Endothelial cell of umbilical vein (primary cell): ENCODE measurements around the gene PIK3R2. TPM values are rescaled to one million over a fixed set of nuclear protein-coding genes. Genes with fewer than 3 reads are reported as not detected.

Experiments used
- BruUV-seq: library from RNA; stranded (reverse); fragments of 400-500 nt; replicated peaks from 2 replicates; lab custom pipeline; 2021; lab: Mats Ljungman, UMichigan
- CTCF ChIA-PET: fragments of 300-600, 350-600 bp; sonication (Branson Sonifier 250); formaldehyde crosslinking; loops from one replicate; lab custom pipeline; 2021; ENCODE audit warnings: antibody characterized with exemption, inconsistent platforms; lab: Charles Lee
- POLR2A ChIA-PET: fragments of 300-600, 350-600 bp; sonication (Branson Sonifier 250); formaldehyde crosslinking; loops from one replicate; lab custom pipeline; 2021; ENCODE audit warnings: antibody characterized with exemption, inconsistent platforms; lab: Charles Lee
- DNase-seq: peaks from one replicate; pipeline ENCODE4 v3.0.0-alpha.2; 2011; ENCODE audit warnings: low read depth, low spot score
- FAIRE-seq: peaks from 2 replicates; lab custom pipeline; 2011; peaks lifted over from hg19 to GRCh38; lab: Jason Lieb, UNC
- H2AFZ ChIP-seq: 2 replicates; pipeline ENCODE4 v1.6.0; 2012; ENCODE audit warnings: low read depth, low read length, control low read depth, inconsistent platforms
- H3K27ac ChIP-seq: 2 replicates; pipeline ENCODE4 v1.5.1; 2011; ENCODE audit warnings: low read depth, mild to moderate bottlenecking, control low read depth, low read length, moderate library complexity; ENCODE audit not compliant: insufficient read depth
- H3K27me3 ChIP-seq, 2 experiments: 2 replicates each; pipeline versions ENCODE4 v1.6.0 to v1.6.1; 2011; ENCODE audit warnings: low read length in 2 of 2, mixed read lengths in 1 of 2; ENCODE audit not compliant: control insufficient read depth in 2 of 2, insufficient read depth in 2 of 2
- H3K36me3 ChIP-seq, 2 experiments: 2 replicates in 1 of 2; 3 replicates in 1 of 2; pipeline ENCODE4 v1.5.1; 2011; ENCODE audit warnings: low read length in 2 of 2, mild to moderate bottlenecking in 1 of 2, moderate library complexity in 1 of 2; ENCODE audit not compliant: control insufficient read depth in 2 of 2, insufficient read depth in 2 of 2; ENCODE audit errors: extremely low read depth in 1 of 2
- H3K4me1 ChIP-seq: 3 replicates; pipeline ENCODE4 v1.5.1; 2011; ENCODE audit warnings: mild to moderate bottlenecking, low read length; ENCODE audit not compliant: control insufficient read depth, insufficient read depth; ENCODE audit errors: extremely low read depth
- H3K4me2 ChIP-seq: 2 replicates; pipeline ENCODE4 v1.6.1; 2011; ENCODE audit warnings: low read length, control low read depth, mixed read lengths; ENCODE audit not compliant: insufficient read depth
- H3K4me3 ChIP-seq, 3 experiments: fragments of 200-600 bp in 1 of 3; sonication (generic), shearing (Covaris generic) in 1 of 3; replicated peaks in 1 of 3; 2 replicates each; pipeline ENCODE4 v1.5.1; 2011 to 2016; ENCODE audit warnings: control low read depth in 3 of 3, low read length in 3 of 3, mild to moderate bottlenecking in 2 of 3, inconsistent platforms in 1 of 3, low read depth in 1 of 3, moderate library complexity in 1 of 3; ENCODE audit not compliant: insufficient read depth in 1 of 3
- H3K79me2 ChIP-seq: 2 replicates; pipeline ENCODE4 v1.6.0; 2012; ENCODE audit warnings: low read length, inconsistent platforms; ENCODE audit not compliant: control insufficient read depth, insufficient read depth
- H3K9ac ChIP-seq: replicated peaks from 2 replicates; pipeline ENCODE3; 2011; ENCODE audit warnings: low read length, control low read depth; ENCODE audit not compliant: insufficient read depth; ENCODE audit errors: extremely low read depth
- H3K9me1 ChIP-seq: replicated peaks from 3 replicates; pipeline ENCODE4 v1.6.0; 2011; ENCODE audit warnings: mild to moderate bottlenecking, low read length; ENCODE audit not compliant: control insufficient read depth, insufficient read depth; ENCODE audit errors: extremely low read depth
- H3K9me3 ChIP-seq: replicated peaks from 2 replicates; pipeline ENCODE4 v1.5.1; 2012; ENCODE audit warnings: low read length, inconsistent platforms; ENCODE audit not compliant: control insufficient read depth, insufficient read depth
- H4K20me1 ChIP-seq: replicated peaks from 2 replicates; pipeline ENCODE3; 2011; ENCODE audit warnings: mild to moderate bottlenecking, low read length; ENCODE audit not compliant: control insufficient read depth, insufficient read depth; ENCODE audit errors: extremely low read depth
- EZH2 ChIP-seq: IDR thresholded peaks from 2 replicates; pipeline ENCODE4 v1.6.1; 2012; ENCODE audit warnings: borderline replicate concordance, low read depth, mild to moderate bottlenecking, moderate library complexity, low read length, inconsistent platforms; ENCODE audit not compliant: severe bottlenecking
- FOS ChIP-seq: IDR thresholded peaks from 2 replicates; pipeline ENCODE4 v1.6.1; 2011; ENCODE audit warnings: mild to moderate bottlenecking, low read length, moderate library complexity, borderline replicate concordance; ENCODE audit not compliant: insufficient read depth
- GATA2 ChIP-seq: IDR thresholded peaks from 2 replicates; pipeline ENCODE4 v1.7.0; 2011; ENCODE audit warnings: low read depth, mild to moderate bottlenecking, moderate library complexity, mixed read lengths, low read length; ENCODE audit not compliant: insufficient read length, insufficient read depth
- JUN ChIP-seq: IDR thresholded peaks from 2 replicates; pipeline ENCODE4 v1.6.1; 2011; ENCODE audit warnings: borderline replicate concordance, low read depth; ENCODE audit not compliant: insufficient read length, insufficient read depth
- MAX ChIP-seq: IDR thresholded peaks from 2 replicates; pipeline ENCODE4 v1.6.1; 2011; ENCODE audit not compliant: insufficient read depth, insufficient read length
- MYC ChIP-seq: IDR thresholded peaks from one replicate; pipeline ENCODE4 v1.6.1; 2011; ENCODE audit warnings: mild to moderate bottlenecking, low read depth, low read length
- POLR2A ChIP-seq: IDR thresholded peaks from 2 replicates; pipeline ENCODE4 v1.6.1; 2012; ENCODE audit warnings: low read depth, mild to moderate bottlenecking, control low read depth, low read length
- POLR2AphosphoS5 ChIP-seq: IDR thresholded peaks from 2 replicates; pipeline ENCODE4 v1.6.1; 2012; ENCODE audit warnings: low read depth, mild to moderate bottlenecking, control low read depth, low read length, moderate library complexity; ENCODE audit not compliant: insufficient read depth
- dilution Hi-C: fragments of 300-500 bp; cut with MboI; formaldehyde crosslinking; loops from one replicate; pipeline ENCODE4 v1.15.0; 2019; ENCODE audit warnings: low sequenced_read_pairs; ENCODE audit not compliant: extremely low pct_ligation_motif_present
- intact Hi-C: fragments of 100-400 bp; cut with micrococcal nuclease; formaldehyde crosslinking; loops from one replicate; pipeline ENCODE4 v1.10.0; 2022
- polyA plus RNA-seq, 4 experiments: library from polyadenylated mRNA; depleted of rRNA in 3 of 4; stranded (reverse) in 3 of 4; unstranded in 1 of 4; fragments of >200 nt; gene quantifications; 2 replicates each; pipeline versions ENCODE4 v1.2.1 to v1.2.3, GENCODE V29; 2011 to 2012; ENCODE audit warnings: missing spikeins in 1 of 4
- total RNA-seq: library from RNA; stranded (reverse); gene quantifications from 2 replicates; pipeline ENCODE4 v1.2.3, GENCODE V29; 2021
- TF ChIP-seq, protein P1 (sequence below), 2 donors: IDR thresholded peaks; 1 replicate in 1 of 2; 2 replicates in 1 of 2; pipeline ENCODE4 v1.5.1; 2011; ENCODE audit warnings: low read length in 2 of 2, mild to moderate bottlenecking in 2 of 2, moderate library complexity in 2 of 2, control low read depth in 1 of 2, inconsistent platforms in 1 of 2, low read depth in 1 of 2; ENCODE audit not compliant: insufficient read depth in 1 of 2; ENCODE audit errors: extremely low read depth in 1 of 2

PIK3R2 gene
- total and polyA plus RNA-seq, 2 donors (not counting 3 experiments of a cell fraction or from before 2014, with no cell fraction given), result 8.1 to 15.2 TPM

- TF ChIP-seq EZH2 (no peak), JUN (no peak), GATA2 (no peak), MYC (no peak), POLR2AphosphoS5 (no peak), MAX (no peak), POLR2A (no peak), FOS (no peak)
- TF ChIP-seq, protein P1, sequence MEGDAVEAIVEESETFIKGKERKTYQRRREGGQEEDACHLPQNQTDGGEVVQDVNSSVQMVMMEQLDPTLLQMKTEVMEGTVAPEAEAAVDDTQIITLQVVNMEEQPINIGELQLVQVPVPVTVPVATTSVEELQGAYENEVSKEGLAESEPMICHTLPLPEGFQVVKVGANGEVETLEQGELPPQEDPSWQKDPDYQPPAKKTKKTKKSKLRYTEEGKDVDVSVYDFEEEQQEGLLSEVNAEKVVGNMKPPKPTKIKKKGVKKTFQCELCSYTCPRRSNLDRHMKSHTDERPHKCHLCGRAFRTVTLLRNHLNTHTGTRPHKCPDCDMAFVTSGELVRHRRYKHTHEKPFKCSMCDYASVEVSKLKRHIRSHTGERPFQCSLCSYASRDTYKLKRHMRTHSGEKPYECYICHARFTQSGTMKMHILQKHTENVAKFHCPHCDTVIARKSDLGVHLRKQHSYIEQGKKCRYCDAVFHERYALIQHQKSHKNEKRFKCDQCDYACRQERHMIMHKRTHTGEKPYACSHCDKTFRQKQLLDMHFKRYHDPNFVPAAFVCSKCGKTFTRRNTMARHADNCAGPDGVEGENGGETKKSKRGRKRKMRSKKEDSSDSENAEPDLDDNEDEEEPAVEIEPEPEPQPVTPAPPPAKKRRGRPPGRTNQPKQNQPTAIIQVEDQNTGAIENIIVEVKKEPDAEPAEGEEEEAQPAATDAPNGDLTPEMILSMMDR (IDR thresholded peaks at IDR 0.05; ENCODE audit: extremely low read depth in 1 of 2, insufficient read depth in 1 of 2, low read depth in 1 of 2, low read length in 2 of 2), result no peak
- ChIA-PET POLR2A (no interaction called here), CTCF (interaction anchor here (0.8 to 2.0 kb wide), 5 partner anchors 15 to 106 kb away, joined by 3 to 9 read pairs (median 4); no protein-coding TSS in a partner anchor)
- no peaks in the 10 kb centered on the region for H4K20me1 ChIP-seq
- no peaks in the 10 kb centered on the region for H3K9me3 ChIP-seq
- intact Hi-C loops, result no loop called here
- FAIRE-seq, result no peak
- H3K27me3 ChIP-seq, result no peaks in the 10 kb centered on the region
- H3K79me2 ChIP-seq, result no peaks in the 10 kb centered on the region
- no peaks in the 10 kb centered on the region for H3K9me1 ChIP-seq
- no peak overlapping the region for H3K4me2 ChIP-seq
- no peak overlapping the region for H3K27ac ChIP-seq
- H3K4me3 ChIP-seq, result no peak overlapping the region
- no peak overlapping the region for H2AFZ ChIP-seq
- DNase-seq, result no peak
- H3K36me3 ChIP-seq, result no peaks in the 10 kb centered on the region
- no TSS peak for BruUV-seq
- dilution Hi-C loops, result no loop called here
- no peaks in the 10 kb centered on the region for H3K4me1 ChIP-seq
- no peak overlapping the region for H3K9ac ChIP-seq
Measured at GRCh38 chr19:18145391-18145999, 7.5 kb upstream of the PIK3R2 start.
